SW480 (cell line): ENCODE data around the gene FAM149B1.
"Not testable (repeated sequence)": the region's sequence is repeated elsewhere in the genome, so short reads cannot be mapped to it uniquely, and the experiment has no call there.

Experiments used
- DNase-seq: peaks from one replicate; pipeline ENCODE4 v3.0.0-alpha.2; 2016; ENCODE audit warnings: low spot score

FAM149B1 gene

DNA sequence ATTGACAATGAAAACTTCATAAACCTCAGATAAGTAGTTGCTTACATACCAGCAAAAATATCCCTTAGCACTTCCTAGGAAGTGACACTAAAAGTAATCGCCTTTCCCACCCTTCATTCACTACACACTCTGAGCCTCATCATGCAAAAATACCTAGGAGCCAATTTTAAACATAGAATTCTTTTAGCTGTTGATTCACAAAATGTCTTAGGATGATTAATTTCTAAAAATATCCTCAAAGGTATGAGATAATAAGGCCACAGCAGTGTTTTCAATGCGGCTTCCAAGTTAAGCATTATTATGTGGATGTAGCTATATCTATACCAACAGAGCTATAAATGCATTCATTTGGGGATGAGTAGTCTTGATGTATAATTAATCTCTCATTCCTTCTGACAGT is 66.0 kb downstream of the FAM149B1 start:
- DNase-seq = no peak

DNA sequence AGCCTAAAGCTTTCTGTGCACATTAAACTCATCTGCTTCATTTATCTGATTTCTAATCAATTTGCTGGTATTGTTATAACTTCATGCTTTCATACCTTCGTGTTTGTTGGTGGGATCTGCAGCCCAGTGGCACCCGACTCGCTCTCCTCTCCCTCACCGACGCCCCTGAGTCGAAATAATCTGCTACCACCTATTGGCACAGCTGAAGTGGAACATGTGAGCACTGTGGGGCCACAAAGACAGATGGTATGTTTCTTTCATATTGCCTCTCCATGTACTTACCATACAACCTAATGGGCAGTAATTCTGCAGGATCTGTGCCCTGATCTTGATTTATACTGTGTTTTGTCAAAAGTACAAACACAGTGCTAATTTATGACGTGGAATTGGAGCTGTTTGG is 66.8 kb downstream of the FAM149B1 start:
- DNase-seq = no peak

DNA sequence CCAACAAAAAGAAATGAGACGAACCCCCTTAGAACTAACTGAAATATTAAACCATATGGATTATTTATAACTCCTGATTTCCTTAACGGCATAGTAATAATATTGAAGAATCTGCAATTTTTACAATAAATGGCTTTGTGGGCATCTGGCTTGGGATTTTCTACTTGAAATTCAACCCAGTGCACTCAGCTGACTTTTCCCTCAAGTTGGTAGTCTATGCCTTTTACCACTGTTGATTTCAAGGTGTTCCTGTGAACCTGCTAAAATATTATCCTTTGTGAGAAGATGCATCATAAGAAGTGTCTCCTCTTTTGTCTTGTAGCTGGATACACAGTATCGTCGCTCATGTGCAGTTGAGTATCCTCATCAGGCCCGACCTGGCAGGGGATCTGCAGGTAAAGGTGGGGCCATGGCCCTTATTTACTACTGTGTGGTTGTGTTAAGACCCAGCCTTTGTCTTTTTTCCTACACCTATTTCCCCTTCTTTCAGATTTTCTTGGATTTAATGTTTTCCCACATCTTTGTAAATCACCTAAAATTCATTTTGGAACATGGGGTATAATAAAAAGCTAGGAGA is 71.2 kb downstream of the FAM149B1 start:
- DNase-seq = no peak

DNA sequence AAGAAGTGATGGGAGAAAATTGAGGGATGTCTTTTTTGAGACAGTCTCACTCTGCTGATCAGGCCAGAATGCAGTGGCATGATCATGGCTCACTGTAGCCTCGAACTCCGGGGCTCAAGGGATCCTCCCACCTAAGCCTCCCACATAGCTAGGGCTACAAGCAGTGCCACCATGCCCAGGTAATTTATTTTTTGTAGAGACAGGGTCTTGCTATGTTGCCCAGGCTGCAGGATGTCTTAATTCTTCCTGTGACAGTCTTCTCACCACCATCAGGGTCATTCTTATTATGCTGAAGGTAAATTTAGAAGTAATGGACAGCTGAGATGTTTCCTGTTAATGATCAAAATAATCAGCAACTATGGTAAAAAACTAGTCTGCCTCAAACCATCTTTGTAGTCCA is 72.0 kb downstream of the FAM149B1 start:
- DNase-seq = no peak

DNA sequence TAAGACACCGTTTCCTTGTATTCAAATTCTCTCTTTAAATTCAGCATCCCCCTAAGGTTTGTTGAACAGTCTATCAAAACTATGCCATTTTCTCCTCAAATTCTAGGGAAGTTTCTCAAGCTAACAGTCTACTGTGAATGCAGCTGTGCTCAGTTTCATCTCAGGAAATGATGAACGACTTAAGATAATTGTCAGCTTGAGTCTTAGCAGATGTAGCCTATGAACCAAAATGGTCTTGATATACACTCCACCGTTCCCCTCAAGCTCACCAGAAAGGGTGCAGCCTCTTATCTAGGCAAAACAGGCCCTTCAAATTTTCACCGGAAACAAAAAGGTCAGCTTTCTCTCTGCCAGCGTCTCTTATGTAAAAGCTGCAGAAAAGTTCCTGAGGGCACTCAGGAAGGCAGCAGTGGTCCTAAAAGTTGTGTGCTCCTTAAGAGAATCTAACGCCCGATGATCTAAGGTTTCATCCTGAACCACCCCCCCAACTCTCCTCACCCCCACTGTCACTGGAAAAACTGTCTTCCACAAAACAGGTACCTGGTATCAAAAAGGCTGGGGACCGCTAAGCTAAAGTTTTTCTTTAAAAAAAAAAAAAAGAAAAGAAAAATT is 77.1 kb downstream of the FAM149B1 start:
- no peak for DNase-seq

DNA sequence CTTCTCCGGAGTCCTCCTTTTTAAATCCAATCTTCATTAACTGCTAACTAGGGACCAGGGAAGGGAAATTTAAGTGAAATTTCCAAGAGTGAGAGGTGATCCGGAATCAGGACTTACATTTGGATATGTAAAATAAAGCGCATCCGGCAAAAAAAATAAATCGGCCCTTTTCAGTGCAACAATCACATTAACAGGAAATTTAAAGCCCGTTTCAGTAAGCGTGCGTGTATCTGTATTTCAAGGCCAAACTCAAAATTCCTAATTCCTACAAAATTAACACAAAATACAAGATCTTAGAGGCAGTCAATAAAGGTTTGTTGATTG is 78.4 kb downstream of the FAM149B1 start:
- no peak for DNase-seq

DNA sequence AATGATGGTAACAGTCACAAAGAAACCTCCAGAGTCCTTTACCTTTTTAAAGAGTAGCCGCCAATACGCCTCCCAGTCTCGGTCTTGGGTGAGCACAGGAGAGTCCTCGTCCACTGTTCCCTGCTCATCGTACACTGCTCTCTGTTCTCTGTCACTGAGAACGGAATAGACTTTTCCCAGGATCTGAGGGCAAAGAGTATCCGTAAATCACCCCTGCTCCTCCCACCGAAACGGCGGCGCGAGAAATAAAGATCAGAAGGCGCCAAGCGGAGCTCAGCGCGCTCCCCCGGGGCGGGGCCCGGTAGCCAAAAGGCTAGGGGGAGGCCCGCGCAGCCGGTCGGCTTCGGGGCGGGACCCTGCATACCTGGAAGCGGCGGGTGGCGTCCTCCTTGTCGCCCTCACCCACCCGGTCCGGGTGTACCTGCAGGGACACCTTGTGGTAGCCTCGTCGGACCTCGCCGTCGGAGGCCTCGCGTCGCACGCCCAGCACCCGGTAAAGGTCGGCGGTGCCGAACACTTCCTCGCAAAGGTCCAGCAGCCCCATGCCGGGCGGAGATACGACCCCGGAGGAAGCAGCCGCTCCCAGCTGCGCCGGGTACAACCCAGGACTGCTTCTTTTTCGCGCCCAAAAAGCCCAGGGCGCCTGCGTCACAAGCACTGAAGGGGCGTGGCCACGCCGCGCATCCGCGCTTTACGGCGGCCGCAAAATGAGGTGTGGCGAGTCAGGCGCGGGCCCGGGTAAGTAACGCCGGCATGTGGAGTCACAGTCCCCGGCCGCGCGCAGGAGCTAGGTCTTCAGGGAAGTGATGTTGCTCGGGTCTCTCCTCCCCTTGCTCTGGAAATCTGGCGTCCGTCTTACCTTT is 79.0 kb downstream of the FAM149B1 start, which contains the start of gene DNAJC9:
Gene DNAJC9 (minus strand): TSS at position 610 of the 863 bp plus-strand sequence. CDS start 66 bp downstream, at position 544.
- peak; percentile 93 for DNase-seq

DNA sequence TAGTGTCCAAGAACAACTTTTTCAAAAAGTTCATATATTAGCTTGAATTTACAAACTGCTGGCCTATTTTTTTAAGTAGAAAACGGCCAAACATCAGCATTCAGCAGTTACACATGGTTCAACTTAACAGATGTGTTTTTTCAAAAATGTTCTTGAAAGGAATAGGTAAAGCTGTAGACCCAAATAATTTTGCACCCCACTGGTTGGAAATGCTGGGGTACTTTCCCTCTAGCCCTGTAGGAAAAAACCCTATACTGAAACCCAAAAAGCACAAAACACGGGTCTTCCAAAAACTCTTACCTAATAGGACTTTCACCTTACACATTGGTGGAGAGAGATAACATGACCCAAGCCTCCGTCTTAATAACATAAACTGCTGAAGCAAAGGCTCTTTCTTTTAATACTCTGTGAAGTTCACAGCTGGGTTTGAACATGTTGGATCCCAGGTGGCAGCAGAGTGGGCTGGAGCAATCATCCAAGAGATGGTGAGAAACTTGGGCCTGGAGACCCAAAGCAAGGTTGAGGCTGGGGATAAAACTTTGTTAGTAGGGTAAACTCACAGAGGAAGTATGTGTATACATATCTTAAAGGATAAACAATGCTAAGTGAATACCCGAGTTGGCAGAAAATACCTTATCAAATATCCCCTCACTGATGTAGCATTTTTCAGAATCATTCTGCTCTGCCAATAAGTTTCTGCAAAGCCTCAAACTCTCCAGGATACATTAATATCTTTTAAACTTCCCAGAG is 79.8 kb downstream of the FAM149B1 start:
- no peak for DNase-seq

DNA sequence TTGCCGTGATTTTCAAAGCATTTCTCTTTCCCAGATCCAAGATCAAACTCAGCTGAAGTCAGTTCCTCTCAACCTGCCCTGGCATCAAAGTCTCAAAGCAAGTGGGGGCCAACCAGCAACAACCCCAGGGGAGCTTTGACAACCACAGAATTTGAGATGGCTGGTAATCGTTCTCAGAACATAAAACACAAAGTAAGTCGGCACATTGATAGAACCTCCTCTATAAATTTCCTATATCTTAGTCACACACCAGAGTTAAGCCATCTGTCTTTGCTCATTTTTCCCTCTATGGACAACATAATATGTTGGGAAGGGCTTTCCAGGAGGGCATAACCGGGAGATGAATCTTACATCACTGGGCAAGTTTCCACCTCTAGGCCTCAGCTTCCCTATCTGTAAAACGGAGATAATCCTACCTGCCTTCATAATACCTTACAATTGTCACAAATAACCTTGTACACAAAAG is 80.4 kb downstream of the FAM149B1 start:
- DNase-seq = no peak

DNA sequence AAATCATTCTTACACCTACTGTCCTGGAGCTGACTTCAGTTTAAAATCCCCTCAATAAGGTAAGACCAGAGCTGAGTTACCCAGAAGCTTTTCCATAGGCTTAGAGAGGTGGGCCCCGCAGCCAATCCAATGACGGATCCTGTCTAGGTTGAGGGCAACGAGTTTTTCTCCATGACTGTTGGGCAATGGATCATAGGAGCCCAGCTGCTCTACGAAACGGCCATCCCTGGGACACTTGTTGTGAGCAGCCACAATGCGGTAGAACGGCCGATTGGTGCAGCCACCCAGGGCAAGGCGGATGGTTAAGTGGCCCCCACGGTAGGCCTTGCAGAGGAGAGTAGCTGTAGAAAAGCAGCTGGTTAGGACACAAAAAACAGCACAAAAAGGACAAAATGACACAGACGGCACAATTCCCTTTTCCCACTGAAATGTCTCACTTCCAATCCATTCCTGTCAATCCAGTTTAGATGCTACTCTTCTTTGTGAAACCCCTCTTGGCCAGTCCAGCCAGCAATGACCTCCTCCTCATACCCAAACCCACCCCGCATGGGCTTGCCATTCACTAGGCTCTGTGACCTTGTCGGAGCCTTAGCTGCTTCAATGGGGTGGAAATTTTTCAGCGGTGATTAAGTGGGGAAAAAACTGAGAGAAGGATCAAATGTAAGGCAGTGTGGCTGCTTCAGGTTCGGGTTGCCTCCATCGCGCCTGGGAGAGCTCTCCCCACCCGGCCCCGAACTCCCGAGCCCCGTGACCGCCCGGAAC is 83.9 kb downstream of the FAM149B1 start:
- DNase-seq = peak; percentile 16

DNA sequence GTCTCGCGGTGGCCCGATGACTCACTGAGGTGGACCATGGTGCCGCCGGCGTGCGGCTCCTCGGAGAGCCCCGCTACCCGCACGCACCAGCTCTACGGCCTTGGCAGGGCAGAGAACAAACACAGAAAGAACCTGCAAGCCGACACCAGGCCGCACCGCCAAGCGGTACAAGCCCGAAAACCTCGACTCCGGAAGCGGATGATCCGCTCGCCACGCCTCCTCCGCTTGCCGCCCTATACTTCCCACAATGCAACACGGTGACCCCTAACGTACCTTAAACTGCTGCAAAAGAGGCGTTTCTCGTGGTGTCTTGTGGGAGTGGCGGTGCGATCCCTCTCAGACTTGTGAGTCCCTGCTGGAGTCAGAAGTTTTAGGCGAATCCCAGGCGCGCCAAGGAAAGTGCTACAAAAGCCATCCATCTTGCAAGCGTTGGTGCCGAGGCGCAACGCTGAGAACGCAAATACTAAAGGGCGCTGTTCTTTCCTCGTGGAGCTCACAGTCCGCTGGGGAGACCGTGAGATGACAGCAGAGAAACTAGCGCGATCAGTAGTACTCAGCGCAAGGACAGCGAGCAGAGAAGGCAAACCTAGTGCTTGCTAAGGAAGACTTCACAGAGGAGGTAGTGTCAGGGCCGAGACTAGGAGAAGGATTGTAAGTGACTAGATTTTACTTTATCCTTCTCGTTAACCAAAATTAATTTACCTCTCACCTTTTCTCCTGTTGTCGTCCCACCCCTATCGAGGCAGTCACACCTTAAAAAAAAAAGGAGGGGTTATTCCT is 84.7 kb downstream of the FAM149B1 start, which contains the start of gene MRPS16:
Gene MRPS16 (minus strand): TSS at position 200 of the 780 bp plus-strand sequence. CDS start 162 bp downstream, at position 38.
- peak; percentile 97 for DNase-seq

DNA sequence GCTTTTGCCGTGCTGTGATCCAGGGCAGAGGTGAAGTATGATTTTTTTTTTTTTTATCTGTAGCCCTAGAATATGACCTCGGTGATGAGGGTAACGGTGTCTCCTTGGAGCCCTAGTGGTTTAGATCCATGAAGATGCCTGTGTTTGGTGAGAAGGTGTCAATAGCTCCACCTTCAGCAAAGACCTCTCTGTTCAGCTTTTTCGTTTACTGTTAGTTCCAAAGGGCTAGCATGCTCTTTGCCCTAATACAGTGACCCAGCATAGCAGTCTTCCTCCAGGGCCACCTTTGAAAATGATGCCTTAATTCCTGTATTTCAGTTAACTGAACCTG is 85.3 kb downstream of the FAM149B1 start:
- peak; percentile 33 for DNase-seq

DNA sequence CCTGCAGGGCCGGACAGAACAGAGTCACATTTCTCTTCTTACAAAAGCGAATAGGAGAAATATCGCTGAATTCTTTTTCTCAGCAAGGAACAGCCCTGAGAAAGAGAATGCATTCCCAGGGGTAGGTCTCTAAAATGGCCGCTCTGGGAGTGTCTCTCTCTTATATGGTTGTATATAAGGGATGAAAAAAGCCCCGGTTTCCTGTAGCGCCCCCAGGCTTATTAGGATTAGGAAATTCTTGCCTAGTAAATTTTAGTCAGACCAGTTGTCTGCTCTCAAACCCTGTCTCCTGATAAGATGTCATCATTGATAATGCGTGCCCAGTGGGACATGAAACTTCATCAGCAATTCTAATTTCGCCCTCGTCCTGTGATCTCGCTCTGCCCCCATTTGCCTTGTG is 90.7 kb downstream of the FAM149B1 start:
- DNase-seq = not testable (repeated sequence)

DNA sequence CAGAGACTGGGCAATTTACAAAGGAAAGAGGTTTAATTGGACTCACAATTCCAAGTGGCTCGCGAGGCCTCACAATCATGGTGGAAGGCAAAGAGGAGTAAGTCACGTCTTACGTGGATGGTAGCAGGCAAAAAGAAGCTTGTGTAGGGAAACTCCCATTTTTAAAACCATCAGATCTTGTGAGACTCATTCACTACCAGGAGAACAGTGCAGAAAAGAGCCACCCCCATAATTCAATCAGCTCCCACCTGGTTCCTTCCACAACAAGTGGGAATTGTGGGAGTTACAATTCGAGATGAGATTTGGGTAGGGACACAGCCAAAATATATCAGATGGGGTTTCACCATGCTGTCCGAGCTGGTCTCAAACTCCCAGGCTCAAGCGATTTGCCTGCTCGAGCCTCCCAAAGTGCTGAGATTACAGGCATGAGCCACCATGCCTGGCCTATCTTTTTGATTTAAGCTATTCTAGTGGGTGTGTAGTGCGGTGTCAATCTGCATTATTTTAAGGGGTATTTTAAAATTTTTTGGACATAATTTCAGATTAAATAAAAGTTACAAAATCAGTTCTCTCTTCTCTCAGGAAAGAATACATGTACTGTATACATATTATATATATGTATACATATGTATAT is 93.6 kb downstream of the FAM149B1 start:
- DNase-seq = no peak

DNA sequence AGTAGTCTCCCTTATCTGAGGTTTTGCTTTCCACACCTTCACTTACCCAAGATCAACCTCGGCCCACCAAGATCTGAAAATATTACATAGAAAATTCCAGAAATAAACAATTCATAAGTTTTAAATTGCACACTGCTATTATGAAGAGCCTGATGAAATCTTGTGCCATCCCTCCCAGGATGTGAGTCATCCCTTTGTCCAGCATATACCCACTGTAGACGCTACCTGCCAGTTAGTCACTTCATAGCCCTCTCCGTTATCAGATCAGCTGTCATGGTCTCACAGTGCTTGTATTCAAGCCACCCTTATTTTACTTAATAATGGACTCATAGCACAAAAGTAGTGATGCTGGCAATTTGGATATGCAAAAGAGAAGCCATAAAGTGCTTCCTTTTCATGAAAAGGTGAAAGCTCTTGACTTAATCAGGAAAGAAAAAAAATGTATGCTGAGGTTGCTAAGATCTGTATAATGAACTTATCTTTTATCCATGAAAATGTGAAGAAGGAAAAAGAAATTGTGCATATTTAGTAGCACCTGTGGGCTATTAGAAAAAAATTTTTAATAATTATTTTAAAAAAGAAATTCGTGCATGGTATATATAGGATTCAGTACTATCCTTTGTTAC is 94.3 kb downstream of the FAM149B1 start:
- DNase-seq = peak; percentile 96

DNA sequence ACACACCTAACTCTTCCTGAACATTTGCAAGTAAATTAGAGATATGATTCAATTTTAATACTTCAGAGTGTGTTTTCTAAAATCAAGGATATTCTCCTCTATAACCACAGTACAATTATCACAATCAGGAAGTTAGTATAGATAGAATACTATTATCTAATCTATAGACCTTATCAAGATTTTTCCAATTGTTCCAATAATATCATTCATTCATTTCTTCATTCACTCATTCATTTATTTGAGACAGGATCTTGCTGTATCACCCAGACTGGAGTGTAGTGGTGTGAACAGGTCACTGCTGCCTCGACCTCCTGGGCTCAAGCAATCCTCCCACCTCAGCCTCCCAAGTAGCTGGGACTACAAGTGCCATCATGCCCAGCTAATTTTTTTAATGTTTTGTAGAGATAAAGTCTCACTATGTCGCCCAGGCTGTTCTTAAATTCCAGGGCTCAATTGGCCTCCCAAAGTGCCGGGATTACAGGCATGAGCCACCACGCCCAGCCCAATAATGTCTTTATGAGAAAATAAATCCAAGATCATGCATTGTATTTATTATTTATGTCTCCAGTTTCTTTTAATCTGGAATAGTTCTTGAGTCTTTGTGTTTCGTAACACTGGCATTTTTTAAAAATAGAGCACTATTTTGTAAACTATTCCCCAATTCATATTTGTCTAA is 95.1 kb downstream of the FAM149B1 start:
- DNase-seq = no peak

DNA sequence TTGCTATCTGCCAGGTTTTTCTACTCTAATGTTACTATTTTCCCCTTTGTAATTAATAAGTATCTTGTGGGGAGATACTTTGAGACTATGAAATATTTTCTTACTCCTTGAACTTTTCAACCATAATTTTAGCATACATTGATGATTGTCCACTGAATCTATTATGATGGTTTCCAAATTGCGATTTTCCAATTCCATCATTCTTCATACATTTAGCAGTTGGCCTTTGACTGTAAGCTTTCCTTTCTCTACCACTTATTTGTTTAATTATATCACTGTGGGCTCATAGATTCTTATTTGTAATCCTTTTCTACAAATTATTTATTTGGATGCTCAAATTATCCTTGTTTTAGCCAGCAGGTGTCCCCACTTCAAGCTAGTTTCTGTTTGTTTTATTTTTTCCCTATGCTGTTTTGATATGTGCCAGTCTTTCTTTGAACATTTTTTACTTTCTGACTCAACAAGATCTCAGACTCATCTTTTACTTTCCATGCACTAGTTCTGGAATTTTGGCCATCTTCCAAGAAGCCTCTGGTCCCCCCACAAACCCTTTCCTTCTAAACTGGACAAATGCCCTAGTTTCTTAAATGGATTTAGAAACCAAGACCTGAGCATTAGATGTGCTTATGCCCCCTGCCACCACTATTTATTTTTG is 95.9 kb downstream of the FAM149B1 start:
- peak; percentile 56 for DNase-seq

DNA sequence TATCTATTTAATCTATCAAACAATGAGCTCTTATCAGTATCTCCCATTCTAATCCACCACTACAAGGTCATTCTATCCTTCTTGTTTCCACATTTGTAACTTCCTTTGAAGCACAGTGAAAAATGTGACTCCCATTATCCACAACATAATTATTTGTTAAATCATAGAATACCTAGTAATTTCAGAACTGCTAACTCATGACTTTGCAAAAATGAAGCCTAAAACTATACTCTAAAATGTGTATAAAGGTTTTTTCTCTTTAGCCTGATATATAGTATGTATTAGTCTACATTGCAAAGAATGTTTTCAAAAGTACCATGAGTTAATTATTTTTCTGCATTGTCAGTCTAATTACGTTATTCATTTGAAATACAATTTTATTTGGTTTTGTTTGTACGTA is 96.5 kb downstream of the FAM149B1 start:
- no peak for DNase-seq

DNA sequence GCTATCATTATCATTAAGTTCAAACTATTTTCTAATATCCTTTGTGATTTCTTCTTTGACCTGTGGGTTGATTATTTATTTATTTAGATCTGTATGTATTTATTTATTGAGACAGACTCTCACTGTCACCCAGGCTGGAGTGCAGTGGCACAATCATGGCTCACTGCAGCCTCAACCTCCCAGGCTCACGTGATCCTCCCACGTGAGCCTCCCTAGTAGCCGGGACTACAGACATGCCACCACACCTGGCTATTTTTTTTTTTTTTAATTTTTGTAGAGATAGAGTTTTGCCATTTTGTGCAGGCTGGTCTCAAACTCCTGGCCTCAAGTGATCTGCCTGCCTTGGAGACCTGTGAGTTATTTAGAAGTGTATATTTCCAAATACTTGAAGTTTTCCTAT is 113.2 kb downstream of the FAM149B1 start:
- no peak for DNase-seq
